ENCODE data around the gene SHROOM1. TPM values are rescaled to one million over a fixed set of nuclear protein-coding genes. Genes with fewer than 3 reads are reported as not detected.

SHROOM1 gene
- total RNA-seq, 4 donors from 2014 or later: 2.7 to 10.7 (median 3.7) TPM

DNA sequence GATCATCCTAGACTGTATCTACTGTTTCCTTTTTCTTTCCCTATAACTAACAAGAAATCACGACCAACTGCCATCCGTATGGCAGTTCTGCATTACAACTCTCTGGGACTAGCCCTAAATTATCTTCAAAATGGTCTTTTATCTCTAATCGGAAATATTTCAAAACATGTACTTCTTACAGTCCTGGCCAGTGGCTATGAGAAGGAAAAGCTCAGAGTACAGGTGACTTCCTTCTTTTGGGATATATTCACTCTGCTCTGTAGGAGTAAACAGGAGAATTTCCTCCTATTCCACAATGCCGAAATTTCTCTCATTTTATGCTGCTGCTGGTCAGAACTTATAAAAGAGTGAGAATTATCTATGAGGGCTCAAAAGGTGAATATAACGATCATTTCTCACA, 51.6 kb downstream of the SHROOM1 start:
- intact Hi-C loops (cut with DNase I): no loop called here
- no peak overlapping the region for H3K4me3 ChIP-seq
- H3K4me1 ChIP-seq: peaks cover 24 to 50% (median 31%) of the 10 kb centered on the region in 3 donors
- no peaks in the 10 kb centered on the region for H3K27me3 ChIP-seq
- H3K36me3 ChIP-seq: no peaks in the 10 kb centered on the region
- DNase-seq: no peak
- no peak overlapping the region for H3K27ac ChIP-seq
- 85 to 92% methylated on average over 5 of the region's 5 CpGs for WGBS, 2 donors
- no peaks in the 10 kb centered on the region for H3K9me3 ChIP-seq
- TF ChIP-seq, protein P1, sequence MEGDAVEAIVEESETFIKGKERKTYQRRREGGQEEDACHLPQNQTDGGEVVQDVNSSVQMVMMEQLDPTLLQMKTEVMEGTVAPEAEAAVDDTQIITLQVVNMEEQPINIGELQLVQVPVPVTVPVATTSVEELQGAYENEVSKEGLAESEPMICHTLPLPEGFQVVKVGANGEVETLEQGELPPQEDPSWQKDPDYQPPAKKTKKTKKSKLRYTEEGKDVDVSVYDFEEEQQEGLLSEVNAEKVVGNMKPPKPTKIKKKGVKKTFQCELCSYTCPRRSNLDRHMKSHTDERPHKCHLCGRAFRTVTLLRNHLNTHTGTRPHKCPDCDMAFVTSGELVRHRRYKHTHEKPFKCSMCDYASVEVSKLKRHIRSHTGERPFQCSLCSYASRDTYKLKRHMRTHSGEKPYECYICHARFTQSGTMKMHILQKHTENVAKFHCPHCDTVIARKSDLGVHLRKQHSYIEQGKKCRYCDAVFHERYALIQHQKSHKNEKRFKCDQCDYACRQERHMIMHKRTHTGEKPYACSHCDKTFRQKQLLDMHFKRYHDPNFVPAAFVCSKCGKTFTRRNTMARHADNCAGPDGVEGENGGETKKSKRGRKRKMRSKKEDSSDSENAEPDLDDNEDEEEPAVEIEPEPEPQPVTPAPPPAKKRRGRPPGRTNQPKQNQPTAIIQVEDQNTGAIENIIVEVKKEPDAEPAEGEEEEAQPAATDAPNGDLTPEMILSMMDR (IDR thresholded peaks at IDR 0.05): no peak
- no peak for TF ChIP-seq POLR2A (IDR thresholded peaks at IDR 0.05)

DNA sequence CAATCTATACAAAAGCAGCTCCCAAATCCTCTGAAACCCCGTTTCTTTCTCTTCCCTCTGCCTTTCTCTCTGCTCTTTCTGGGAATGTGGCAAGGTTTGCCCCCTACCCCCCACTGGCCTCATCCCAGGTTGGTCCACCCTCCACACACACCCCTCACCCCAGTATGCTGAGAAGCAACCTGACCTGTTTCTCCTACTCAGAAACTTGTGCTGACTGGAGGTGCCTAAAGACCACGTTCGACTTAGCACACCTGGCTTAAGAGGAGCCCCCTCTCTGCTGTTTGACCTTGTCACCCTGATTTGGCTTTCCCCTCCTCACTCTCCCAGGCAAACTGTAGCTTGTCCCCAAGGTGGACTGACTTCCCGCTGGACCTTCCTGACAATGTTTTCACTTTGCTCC, 52.3 kb downstream of the SHROOM1 start:
- WGBS, 2 donors: 43 to 52% methylated on average over 4 of the region's 4 CpGs
- peak overlapping the region; percentile 79 to 96 (median 86) for H3K4me3 ChIP-seq
- H3K27ac ChIP-seq: peak overlapping the region in 3 of 4 donors; percentile 35 to 91 (median 89)
- DNase-seq: no peak
- no peaks in the 10 kb centered on the region for H3K36me3 ChIP-seq
- H3K27me3 ChIP-seq: no peaks in the 10 kb centered on the region
- H3K9me3 ChIP-seq: no peaks in the 10 kb centered on the region
- H3K4me1 ChIP-seq: peaks cover 27 to 54% (median 31%) of the 10 kb centered on the region in 3 donors
- no peak for TF ChIP-seq POLR2A (IDR thresholded peaks at IDR 0.05)
- TF ChIP-seq, protein P1 (IDR thresholded peaks at IDR 0.05): no peak
- intact Hi-C loops (cut with DNase I): no loop called here

DNA sequence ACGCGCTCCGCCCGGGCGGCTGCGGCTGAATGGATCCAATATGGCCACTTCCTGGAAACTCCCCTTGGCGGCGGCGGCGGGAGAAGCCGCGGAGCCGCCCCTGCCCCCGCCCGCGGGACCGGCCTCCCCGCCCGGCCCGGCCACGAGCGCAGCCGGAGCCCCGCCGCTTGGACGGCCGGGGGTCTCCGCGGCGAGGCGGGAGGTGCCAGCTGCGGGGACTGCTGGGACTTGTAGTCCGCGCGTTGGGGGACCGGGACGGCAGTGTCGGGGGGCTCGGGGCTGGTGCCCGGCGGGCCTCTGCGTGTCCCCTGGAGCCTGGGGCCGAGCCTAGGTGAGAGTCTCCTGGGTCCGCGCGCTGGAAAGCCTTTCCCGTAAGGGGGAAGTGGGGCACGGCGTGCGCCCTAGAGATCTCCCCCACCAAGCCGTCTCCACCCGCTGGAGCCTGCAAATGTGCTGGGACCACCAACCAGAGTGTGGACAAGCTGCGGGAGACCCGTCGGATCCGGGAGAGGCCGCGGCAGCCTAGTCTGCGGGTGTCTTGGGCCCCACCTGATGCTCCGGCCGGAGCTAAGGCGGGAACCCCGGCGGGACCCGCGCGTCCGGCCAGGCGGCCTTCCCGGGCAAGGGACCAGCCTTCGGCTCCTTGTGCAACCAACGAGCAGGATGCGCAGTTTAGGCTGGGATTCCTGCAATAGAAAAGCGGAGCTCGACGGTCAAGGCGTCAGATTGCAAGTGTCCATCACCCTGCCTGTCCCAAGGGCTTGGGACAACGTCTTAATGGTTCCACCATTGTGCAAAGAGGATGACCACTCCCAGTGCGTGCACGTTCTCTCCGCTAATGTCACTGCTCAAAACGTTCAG, 53.0 kb downstream of the SHROOM1 start, which contains the start of gene SEPTIN8:
SEPTIN8 (minus strand) TSS at position 31 of the 861 bp plus-strand sequence. CDS start 102 bp downstream, outside the sequence.
- WGBS, 2 donors: 13 to 16% methylated on average over 6 to 9 of the region's 82 CpGs

DNA sequence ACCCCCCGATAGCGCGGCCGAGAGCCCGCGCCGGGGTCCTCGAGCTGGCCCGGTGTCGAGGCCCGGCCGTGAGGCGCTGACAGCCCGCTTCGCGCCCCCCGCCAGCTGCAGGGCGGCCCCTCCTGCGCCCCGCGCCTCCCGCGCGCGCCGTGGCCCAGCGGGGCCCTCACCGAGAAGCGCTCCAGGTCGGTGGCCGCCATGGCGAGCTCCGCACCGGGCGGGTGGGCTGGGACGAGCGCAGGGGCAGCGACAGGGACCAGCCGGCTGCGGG, 53.6 kb downstream of the SHROOM1 start:
- Histone ChIP-seq H3K27ac (peak overlapping the region; percentile 82 to 91 (median 87)), H3K4me3 (peak overlapping the region; percentile 79 to 96 (median 86)), H3K9me3 (no peaks in the 10 kb centered on the region), H3K4me1 (peaks cover 30 to 57% (median 31%) of the 10 kb centered on the region in 3 donors), H3K36me3 (no peaks in the 10 kb centered on the region), H3K27me3 (no peaks in the 10 kb centered on the region)
- intact Hi-C loops (cut with DNase I): no loop called here
- no CpG with 5 or more reads among the region's 40 CpGs for WGBS, 2 donors
- DNase-seq: no peak
- no peak for TF ChIP-seq POLR2A (IDR thresholded peaks at IDR 0.05)
- TF ChIP-seq, protein P1 (IDR thresholded peaks at IDR 0.05): no peak

More for the DNA sequence above, 53.0 kb downstream of the SHROOM1 start, which contains the start of gene SEPTIN8:
- H3K27ac ChIP-seq: peak within 1 kb of the TSS; percentile 82 to 91 (median 87)
- peak within 1 kb of the TSS; percentile 79 to 96 (median 86) for H3K4me3 ChIP-seq
- no peaks in the 10 kb centered on the region for H3K36me3 ChIP-seq
- peaks cover 27 to 54% (median 28%) of the 10 kb centered on the region in 3 donors for H3K4me1 ChIP-seq
- intact Hi-C loops (cut with DNase I): no loop called here
- no peaks in the 10 kb centered on the region for H3K27me3 ChIP-seq
- TF ChIP-seq, protein P1 (IDR thresholded peaks at IDR 0.05): no peak
- no peak for TF ChIP-seq POLR2A (IDR thresholded peaks at IDR 0.05)
- no peak for DNase-seq
- H3K9me3 ChIP-seq: no peaks in the 10 kb centered on the region

All from esophagus squamous epithelium (tissue), 5 donors.